ENCODE results near the gene CARS2. TPM values are rescaled to one million over a fixed set of nuclear protein-coding genes. Genes with fewer than 3 reads are reported as not detected.

CARS2 gene
- total RNA-seq, 4 donors from 2014 or later: 27.4 to 229 (median 53.8) TPM

GRCh38 chr13:110700641-110701040 lies 5.3 kb downstream of the CARS2 start:
- no peak for DNase-seq

GRCh38 chr13:110700186-110700585 lies 5.7 kb downstream of the CARS2 start:
- TF ChIP-seq POLR2A (IDR thresholded peaks at IDR 0.05): no peak
- no peak for TF ChIP-seq CTCF (IDR thresholded peaks at IDR 0.05)
- no peaks in the 10 kb centered on the region for H3K9me3 ChIP-seq
- intact Hi-C loops (cut with DNase I; ENCODE audit: low total_unique reads): no loop called here
- no peaks in the 10 kb centered on the region for H3K36me3 ChIP-seq
- H3K4me1 ChIP-seq: peaks cover 0 to 3% of the 10 kb centered on the region in 2 donors
- H3K27ac ChIP-seq: no peak overlapping the region
- H3K27me3 ChIP-seq: no peaks in the 10 kb centered on the region
- DNase-seq: no peak
- H3K4me3 ChIP-seq: no peak overlapping the region

More at GRCh38 chr13:110700641-110701040, 5.3 kb downstream of the CARS2 start:
- no peak overlapping the region for H3K27ac ChIP-seq
- intact Hi-C loops (cut with DNase I; ENCODE audit: low total_unique reads): no loop called here
- no peaks in the 10 kb centered on the region for H3K9me3 ChIP-seq
- H3K36me3 ChIP-seq: no peaks in the 10 kb centered on the region
- peaks cover 0 to 3% of the 10 kb centered on the region in 2 donors for H3K4me1 ChIP-seq
- no peaks in the 10 kb centered on the region for H3K27me3 ChIP-seq
- H3K4me3 ChIP-seq: no peak overlapping the region
- TF ChIP-seq POLR2A (IDR thresholded peaks at IDR 0.05) (no peak), CTCF (IDR thresholded peaks at IDR 0.05) (no peak)

GRCh38 chr13:110699148-110700145 lies 6.5 kb downstream of the CARS2 start:
- intact Hi-C loops (cut with DNase I; ENCODE audit: low total_unique reads): no loop called here
- no peak for TF ChIP-seq CTCF (IDR thresholded peaks at IDR 0.05)
- DNase-seq: no peak

GRCh38 chr13:110698689-110699088 lies 7.2 kb downstream of the CARS2 start:
- H3K36me3 ChIP-seq: no peaks in the 10 kb centered on the region
- intact Hi-C loops (cut with DNase I; ENCODE audit: low total_unique reads): no loop called here
- no peak for DNase-seq
- no peak overlapping the region for H3K27ac ChIP-seq
- no peaks in the 10 kb centered on the region for H3K9me3 ChIP-seq
- H3K4me3 ChIP-seq: no peak overlapping the region
- TF ChIP-seq POLR2A (IDR thresholded peaks at IDR 0.05) (no peak), CTCF (IDR thresholded peaks at IDR 0.05) (no peak)
- H3K4me1 ChIP-seq: peaks cover 0 to 3% of the 10 kb centered on the region in 2 donors
- no peaks in the 10 kb centered on the region for H3K27me3 ChIP-seq

More at GRCh38 chr13:110699148-110700145, 6.5 kb downstream of the CARS2 start:
- no peaks in the 10 kb centered on the region for H3K27me3 ChIP-seq
- H3K27ac ChIP-seq: no peak overlapping the region
- no peaks in the 10 kb centered on the region for H3K36me3 ChIP-seq
- H3K9me3 ChIP-seq: no peaks in the 10 kb centered on the region
- peaks cover 0 to 3% of the 10 kb centered on the region in 2 donors for H3K4me1 ChIP-seq
- no peak overlapping the region for H3K4me3 ChIP-seq

GRCh38 chr13:110697842-110698241 lies 8.1 kb downstream of the CARS2 start:
- DNase-seq: no peak
- Histone ChIP-seq H3K9me3 (no peaks in the 10 kb centered on the region), H3K4me3 (no peak overlapping the region), H3K4me1 (no peaks in the 10 kb centered on the region), H3K27ac (no peak overlapping the region), H3K36me3 (no peaks in the 10 kb centered on the region), H3K27me3 (no peaks in the 10 kb centered on the region)
- intact Hi-C loops (cut with DNase I; ENCODE audit: low total_unique reads): no loop called here
- no peak for TF ChIP-seq POLR2A (IDR thresholded peaks at IDR 0.05)
- TF ChIP-seq CTCF (IDR thresholded peaks at IDR 0.05): no peak

Data from uterus (tissue), 4 donors.